IMR-90 (cell line): ENCODE measurements around the gene STX4. TPM values are rescaled to one million over a fixed set of nuclear protein-coding genes. Genes with fewer than 3 reads are reported as not detected.

Source experiments
- ATAC-seq: fragments of 200-7000 bp; cut with Tn5 transposase; 2 replicates; pipeline ENCODE4 v1.9.1; 2020; ENCODE audit warnings: low read depth, mild to moderate bottlenecking, moderate library complexity
- BruUV-seq: library from RNA; stranded (reverse); fragments of 400-500 nt; replicated peaks from 2 replicates; lab custom pipeline; 2021; lab: Mats Ljungman, UMichigan
- CTCF ChIA-PET: fragments of 300-600 bp; formaldehyde crosslinking; extraction: SDS; loops from one replicate; lab custom pipeline; 2021; ENCODE audit warnings: antibody characterized with exemption; lab: Yijun Ruan, JAX
- POLR2A ChIA-PET: fragments of 300-600 bp; sonication (Branson Sonifier 250); formaldehyde crosslinking; loops from one replicate; lab custom pipeline; 2022; ENCODE audit warnings: antibody characterized with exemption; ENCODE audit not compliant: unreplicated experiment; lab: Charles Lee
- DNase-seq: peaks from one replicate; pipeline ENCODE4 v3.0.0; 2013
- H2AFZ ChIP-seq: replicated peaks from 2 replicates; pipeline ENCODE3; 2013; ENCODE audit warnings: low read length, mild to moderate bottlenecking; ENCODE audit not compliant: poor library complexity
- H2AK5ac ChIP-seq: 2 replicates; pipeline ENCODE4 v1.6.1; 2013; ENCODE audit warnings: low read depth, low read length, inconsistent platforms
- H2AK9ac ChIP-seq: replicated peaks from 2 replicates; pipeline ENCODE3; 2013; ENCODE audit warnings: mild to moderate bottlenecking, low read depth, low read length, moderate library complexity; ENCODE audit not compliant: poor library complexity
- H2BK120ac ChIP-seq: 2 replicates; pipeline ENCODE4 v1.6.1; 2013; ENCODE audit warnings: low read depth, low read length, inconsistent platforms
- H2BK15ac ChIP-seq: 3 replicates; pipeline ENCODE4 v1.6.1; 2013; ENCODE audit warnings: low read depth, low read length, inconsistent platforms
- H2BK20ac ChIP-seq: 2 replicates; pipeline ENCODE4 v1.6.1; 2013; ENCODE audit warnings: low read depth, mild to moderate bottlenecking, inconsistent platforms, low read length, moderate library complexity
- H2BK5ac ChIP-seq: 2 replicates; pipeline ENCODE4 v1.6.1; 2013; ENCODE audit warnings: mild to moderate bottlenecking, low read depth, low read length, inconsistent platforms; ENCODE audit not compliant: poor library complexity, severe bottlenecking
- H3K14ac ChIP-seq: replicated peaks from 2 replicates; pipeline ENCODE4 v1.6.1; 2013; ENCODE audit warnings: low read depth, low read length, inconsistent platforms
- H3K18ac ChIP-seq: 2 replicates; pipeline ENCODE4 v1.6.1; 2013; ENCODE audit warnings: low read depth, low read length, control low read depth
- H3K23ac ChIP-seq: 2 replicates; pipeline ENCODE4 v1.6.1; 2013; ENCODE audit warnings: low read depth, low read length, inconsistent platforms
- H3K27ac ChIP-seq: 2 replicates; pipeline ENCODE4 v1.5.1; 2013; ENCODE audit warnings: mild to moderate bottlenecking, control low read depth, low read length; ENCODE audit not compliant: insufficient read depth
- H3K27me3 ChIP-seq: 2 replicates; pipeline ENCODE4 v1.6.1; 2013; ENCODE audit warnings: low read length; ENCODE audit not compliant: control insufficient read depth, insufficient read depth
- H3K36me3 ChIP-seq: 2 replicates; pipeline ENCODE4 v1.6.1; 2013; ENCODE audit warnings: low read length, mixed read lengths; ENCODE audit not compliant: control insufficient read depth, insufficient read depth
- H3K4ac ChIP-seq: 2 replicates; pipeline ENCODE4 v1.6.1; 2013; ENCODE audit warnings: low read depth, low read length, inconsistent platforms
- H3K4me1 ChIP-seq: 2 replicates; pipeline ENCODE4 v1.6.1; 2013; ENCODE audit warnings: low read length, mixed read lengths; ENCODE audit not compliant: control insufficient read depth, insufficient read depth
- H3K4me2 ChIP-seq: 2 replicates; pipeline ENCODE4 v1.6.1; 2013; ENCODE audit warnings: low read depth, mild to moderate bottlenecking, control low read depth, low read length, moderate library complexity
- H3K4me3 ChIP-seq: 2 replicates; pipeline ENCODE4 v1.5.1; 2013; ENCODE audit warnings: low read depth, mild to moderate bottlenecking, control low read depth, low read length, moderate library complexity; ENCODE audit not compliant: insufficient read depth
- H3K56ac ChIP-seq: 2 replicates; pipeline ENCODE4 v1.6.1; 2013; ENCODE audit warnings: low read length, inconsistent platforms; ENCODE audit not compliant: insufficient read depth; ENCODE audit errors: extremely low read depth
- H3K79me1 ChIP-seq, 2 experiments: 2 replicates each; pipeline ENCODE4 v1.6.1; 2013; ENCODE audit warnings: low read length in 2 of 2, inconsistent platforms in 1 of 2, low read depth in 1 of 2
- H3K9ac ChIP-seq: 2 replicates; pipeline ENCODE4 v1.6.1; 2013; ENCODE audit warnings: low read depth, low read length, control low read depth
- H3K9me1 ChIP-seq: 2 replicates; pipeline ENCODE4 v1.6.1; 2013; ENCODE audit warnings: low read length, inconsistent platforms; ENCODE audit not compliant: insufficient read depth
- H3K9me3 ChIP-seq: 2 replicates; pipeline ENCODE4 v1.6.1; 2013; ENCODE audit warnings: low read length; ENCODE audit not compliant: control insufficient read depth, insufficient read depth
- H4K20me1 ChIP-seq: 2 replicates; pipeline ENCODE4 v1.6.1; 2013; ENCODE audit warnings: low read length, inconsistent platforms; ENCODE audit not compliant: insufficient read depth
- H4K5ac ChIP-seq: 2 replicates; pipeline ENCODE4 v1.6.1; 2013; ENCODE audit warnings: mild to moderate bottlenecking, low read depth, low read length, control low read depth
- H4K8ac ChIP-seq, 2 experiments: 2 replicates each; pipeline ENCODE4 v1.6.1; 2013; ENCODE audit warnings: low read depth in 2 of 2, low read length in 2 of 2, control low read depth in 1 of 2, inconsistent platforms in 1 of 2
- H4K91ac ChIP-seq: 2 replicates; pipeline ENCODE4 v1.6.1; 2013; ENCODE audit warnings: low read depth, low read length, inconsistent platforms; ENCODE audit not compliant: insufficient read depth
- CEBPB ChIP-seq: IDR thresholded peaks from 2 replicates; pipeline ENCODE4 v1.6.1; 2012; ENCODE audit warnings: low read depth, low read length, improper control_type of control experiment
- FOS ChIP-seq: fragments of 150-350 bp; IDR thresholded peaks from 2 replicates; pipeline ENCODE4 v1.6.1; 2016; ENCODE audit warnings: low read depth, low read length
- MAFK ChIP-seq: IDR thresholded peaks from 2 replicates; pipeline ENCODE4 v1.6.1; 2012; ENCODE audit warnings: low read depth, low read length, improper control_type of control experiment
- NFE2L2 ChIP-seq: fragments of 150-350 bp; IDR thresholded peaks from 2 replicates; pipeline ENCODE4 v1.6.1; 2016; ENCODE audit warnings: low read depth, mild to moderate bottlenecking, low read length
- POLR2A ChIP-seq: IDR thresholded peaks from 2 replicates; pipeline ENCODE4 v1.6.1; 2012; ENCODE audit warnings: mild to moderate bottlenecking, low read depth, low read length
- RAD21 ChIP-seq: IDR thresholded peaks from 2 replicates; pipeline ENCODE4 v1.6.1; 2012; ENCODE audit warnings: low read length, improper control_type of control experiment
- RCOR1 ChIP-seq: IDR thresholded peaks from 2 replicates; pipeline ENCODE4 v1.6.1; 2012; ENCODE audit warnings: mild to moderate bottlenecking, low read length, improper control_type of control experiment; ENCODE audit not compliant: insufficient replicate concordance
- RFX5 ChIP-seq: IDR thresholded peaks from 2 replicates; pipeline ENCODE4 v1.8.0; 2012; ENCODE audit warnings: low read depth, mild to moderate bottlenecking, low read length, moderate library complexity
- SMC3 ChIP-seq: fragments of 150-350 bp; IDR thresholded peaks from 2 replicates; pipeline ENCODE4 v1.6.1; 2016; ENCODE audit warnings: low read depth, mild to moderate bottlenecking, antibody characterized with exemption, low read length, moderate library complexity
- WGBS, 2 experiments: methylation state at CpG; one replicate each; pipeline versions ENCODE4 v1.1.5 to v1.1.7; 2013; ENCODE audit warnings: missing lambda C conversion rate in 2 of 2; ENCODE audit not compliant: insufficient read length in 1 of 2; ENCODE audit errors: extremely low coverage in 2 of 2; 5-methylcytosine and 5-hydroxymethylcytosine counted together
- dilution Hi-C: fragments of 300-500 bp; cut with HindIII; formaldehyde crosslinking; loops from one replicate; pipeline ENCODE4 v1.14.3; 2018; ENCODE audit warnings: low sequenced_read_pairs; ENCODE audit not compliant: unreplicated experiment
- in situ Hi-C: fragments of 300-500 bp; cut with MboI; formaldehyde crosslinking; loops from 3 replicates; pipeline ENCODE4 v1.14.3; 2019; ENCODE audit warnings: low sequenced_read_pairs, inconsistent platforms, mixed read lengths
- intact Hi-C: fragments of 100-400 bp; cut with micrococcal nuclease; formaldehyde crosslinking; loops from 2 replicates; pipeline ENCODE4 v1.10.0; 2022
- polyA plus RNA-seq, 3 experiments: library from polyadenylated mRNA; depleted of rRNA; stranded (reverse); fragments of >200 nt; gene quantifications; 2 replicates each; pipeline ENCODE4 v1.2.3, GENCODE V29; 2012; ENCODE audit warnings: low replicate concordance in 1 of 3
- total RNA-seq: library from RNA; depleted of rRNA; stranded (reverse); fragments of >200 nt; gene quantifications from 2 replicates; pipeline ENCODE4 v1.2.3, GENCODE V29; 2012

Gene STX4
- total and polyA plus RNA-seq, 2 of the 4 experiments (the other 2 are of a cell fraction): 23.5 to 67.9 TPM

- Histone ChIP-seq H4K5ac (no peak overlapping the region), H2AK5ac (no peak overlapping the region), H3K56ac (no peak overlapping the region), H3K27ac (no peak overlapping the region), H3K36me3 (peaks cover 75% of the 10 kb centered on the region), H4K91ac (no peak overlapping the region), H3K27me3 (no peaks in the 10 kb centered on the region), H2AFZ (no peak overlapping the region), H3K4me1 (no peaks in the 10 kb centered on the region), H2BK5ac (no peak overlapping the region), H2BK20ac (no peak overlapping the region), H3K4ac (no peak overlapping the region), H2BK15ac (no peak overlapping the region), H4K8ac (no peak overlapping the region), H3K79me1 (peaks cover 18 to 67% of the 10 kb centered on the region in 2 experiments), H3K9ac (no peak overlapping the region), H3K9me1 (peaks cover 3% of the 10 kb centered on the region; the same call in 1 of the 2 replicates), H2AK9ac (no peak overlapping the region), H2BK120ac (no peak overlapping the region), H3K23ac (no peak overlapping the region), H3K9me3 (no peaks in the 10 kb centered on the region), H3K4me3 (no peak overlapping the region), H4K20me1 (peaks cover 21% of the 10 kb centered on the region), H3K4me2 (no peak overlapping the region), H3K14ac (no peak overlapping the region), H3K18ac (no peak overlapping the region)
- in situ Hi-C loops: loop anchor here (10.0 kb wide), 1 partner anchor 385 kb away; no protein-coding TSS in a partner anchor
- no peak for ATAC-seq
- WGBS, 2 experiments: 89% methylated on average over 8 of the region's 13 CpGs; no CpG with 5 or more reads in 1 of the 2 experiments
- TF ChIP-seq CEBPB (no peak), RAD21 (no peak), MAFK (no peak), RCOR1 (no peak), FOS (no peak), RFX5 (no peak), SMC3 (no peak), POLR2A (no peak), NFE2L2 (no peak)
- no peak for DNase-seq
- BruUV-seq: no TSS peak
- dilution Hi-C loops: no loop called here
- intact Hi-C loops: loop anchor here (10.0 kb wide), 1 partner anchor 125 kb away; the partner anchor contains the start of gene SETD1A
- ChIA-PET CTCF (no interaction called here), POLR2A (no interaction called here)
Measured at GRCh38 chr16:31079342-31079944, 46.1 kb downstream of the STX4 start.
